Breast epithelium (tissue), 4 donors: ENCODE results near the gene SETBP1. TPM values are rescaled to one million over a fixed set of nuclear protein-coding genes. Genes with fewer than 3 reads are reported as not detected.

ENCODE experiments used
- DNase-seq, 2 donors: peaks; one replicate each; pipeline ENCODE4 v3.0.0-alpha.2; 2019; ENCODE audit warnings: low spot score in 2 of 2
- H3K27ac ChIP-seq, 2 donors: fragments of 200-600 bp; sonication (generic) in 1 of 2; one replicate each; pipeline ENCODE4 v1.5.1; 2016 to 2019; ENCODE audit warnings: mild to moderate bottlenecking in 1 of 2
- H3K27me3 ChIP-seq, 2 donors: fragments of 200-600 bp; sonication (generic) in 1 of 2; one replicate each; pipeline versions ENCODE4 v1.5.1 to v1.6.0; 2017 to 2019; ENCODE audit warnings: control low read depth in 1 of 2, mild to moderate bottlenecking in 1 of 2
- H3K36me3 ChIP-seq: fragments of 200-600 bp; one replicate; pipeline ENCODE4 v1.5.1; 2019
- H3K4me1 ChIP-seq, 2 donors: fragments of 200-600 bp; sonication (generic); one replicate each; pipeline ENCODE4 v1.5.1; 2016 to 2019; ENCODE audit warnings: control low read depth in 1 of 2
- H3K4me3 ChIP-seq, 3 donors: fragments of 200-600 bp; sonication (generic); 1 replicate in 2 of 3; 2 replicates in 1 of 3; pipeline ENCODE4 v1.5.1; 2016 to 2019; ENCODE audit warnings: mild to moderate bottlenecking in 3 of 3, moderate library complexity in 2 of 3
- H3K9me3 ChIP-seq, 2 donors: fragments of 200-600 bp; sonication (generic) in 1 of 2; one replicate each; pipeline ENCODE4 v1.5.1; 2016 to 2019; ENCODE audit warnings: control low read depth in 1 of 2
- CTCF ChIP-seq, 3 donors: fragments of 450-650 bp; IDR thresholded peaks; one replicate each; pipeline ENCODE4 v1.5.1; 2016 to 2017; ENCODE audit warnings: antibody characterized with exemption in 3 of 3, mild to moderate bottlenecking in 3 of 3, moderate library complexity in 3 of 3
- POLR2A ChIP-seq: fragments of 450-650 bp; IDR thresholded peaks from one replicate; pipeline ENCODE4 v1.6.1; 2016; ENCODE audit warnings: antibody characterized with exemption, mild to moderate bottlenecking, moderate library complexity
- POLR2AphosphoS5 ChIP-seq, 3 donors: sonication (generic); formaldehyde crosslinking; IDR thresholded peaks; one replicate each; pipeline ENCODE4 v1.6.1; 2017; ENCODE audit warnings: antibody characterized with exemption in 3 of 3
- intact Hi-C: fragments of 100-400 bp; cut with DNase I; formaldehyde crosslinking; loops from one replicate; pipeline ENCODE4 v1.15.1; 2023; ENCODE audit warnings: low total_unique reads
- total RNA-seq, 3 donors: library from RNA; depleted of rRNA; stranded (reverse); fragments of >200 nt; gene quantifications; one replicate each; pipeline ENCODE4 v1.1.0, GENCODE V29; 2016

SETBP1 gene
- total RNA-seq, 3 donors from 2014 or later: 26.2 to 40.1 (median 37.0) TPM

- Histone ChIP-seq H3K27ac (no peak overlapping the region), H3K27me3 (no peaks in the 10 kb centered on the region), H3K9me3 (no peaks in the 10 kb centered on the region), H3K36me3 (no peaks in the 10 kb centered on the region), H3K4me1 (no peaks in the 10 kb centered on the region), H3K4me3 (no peak overlapping the region)
- no peak for TF ChIP-seq POLR2A
- TF ChIP-seq CTCF (IDR thresholded peaks at IDR 0.05): no peak
- no peak for TF ChIP-seq POLR2AphosphoS5 (IDR thresholded peaks at IDR 0.05)
- intact Hi-C loops: no loop called here
- DNase-seq: no peak
Observed at GRCh38 chr18:44815108-44815507, 134.4 kb downstream of the SETBP1 start.

GRCh38 chr18:44816050-44816449 is 135.4 kb downstream of the SETBP1 start:
- Histone ChIP-seq H3K27me3 (no peaks in the 10 kb centered on the region), H3K4me1 (no peaks in the 10 kb centered on the region), H3K36me3 (no peaks in the 10 kb centered on the region), H3K9me3 (no peaks in the 10 kb centered on the region), H3K27ac (no peak overlapping the region), H3K4me3 (no peak overlapping the region)
- TF ChIP-seq CTCF (IDR thresholded peaks at IDR 0.05) (no peak), POLR2A (no peak), POLR2AphosphoS5 (IDR thresholded peaks at IDR 0.05) (no peak)
- intact Hi-C loops: no loop called here
- DNase-seq: no peak

- Histone ChIP-seq H3K27ac (no peak overlapping the region), H3K27me3 (no peaks in the 10 kb centered on the region), H3K4me3 (no peak overlapping the region), H3K9me3 (no peaks in the 10 kb centered on the region), H3K36me3 (no peaks in the 10 kb centered on the region), H3K4me1 (no peaks in the 10 kb centered on the region)
- DNase-seq: no peak
- TF ChIP-seq POLR2AphosphoS5 (IDR thresholded peaks at IDR 0.05): no peak
- no peak for TF ChIP-seq POLR2A
- no peak for TF ChIP-seq CTCF (IDR thresholded peaks at IDR 0.05)
- intact Hi-C loops: no loop called here
Observed at GRCh38 chr18:44816477-44816876, 135.8 kb downstream of the SETBP1 start.

GRCh38 chr18:44817831-44818473 is 137.3 kb downstream of the SETBP1 start:
- Histone ChIP-seq H3K4me1 (no peaks in the 10 kb centered on the region), H3K9me3 (no peaks in the 10 kb centered on the region)

More at GRCh38 chr18:44817831-44818473, 137.3 kb downstream of the SETBP1 start:
- Histone ChIP-seq H3K36me3 (no peaks in the 10 kb centered on the region), H3K27me3 (no peaks in the 10 kb centered on the region), H3K27ac (no peak overlapping the region), H3K4me3 (no peak overlapping the region)
- no peak for TF ChIP-seq POLR2A
- no peak for TF ChIP-seq POLR2AphosphoS5 (IDR thresholded peaks at IDR 0.05)
- TF ChIP-seq CTCF (IDR thresholded peaks at IDR 0.05): no peak
- no peak for DNase-seq
- intact Hi-C loops: loop anchor here (2.0 kb wide), 1 partner anchor 71 kb away; no protein-coding TSS in a partner anchor
